Measurements from ENCODE around the gene FXYD2.

DNA sequence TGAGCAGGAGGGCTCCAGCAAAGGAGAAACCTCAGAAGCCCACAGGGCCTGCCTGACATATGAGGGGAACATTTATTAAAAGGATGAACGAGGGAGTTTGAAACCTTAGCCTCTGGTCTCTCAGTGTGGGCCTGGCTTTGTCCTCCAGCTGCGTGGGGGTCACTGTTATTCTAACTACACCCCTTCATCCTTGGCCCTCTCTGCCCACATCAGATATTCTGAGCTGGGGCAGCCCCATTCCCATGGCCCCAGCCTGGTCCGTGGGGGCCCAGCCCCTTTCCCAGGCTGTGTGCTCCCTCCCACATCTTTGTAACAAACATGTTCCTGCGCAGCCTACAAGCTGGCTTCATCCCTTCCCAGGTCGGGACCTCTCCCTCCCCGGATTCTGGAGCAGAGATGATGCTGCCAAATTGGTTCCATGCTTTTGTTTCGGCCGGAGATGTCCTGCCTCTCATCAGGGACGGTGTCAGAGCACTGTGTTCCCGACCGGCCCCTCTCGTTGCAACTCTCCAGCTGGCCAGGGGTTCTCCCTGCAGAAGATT, 47.9 kb upstream of the FXYD2 start:
- TF ChIP-seq, protein P1, sequence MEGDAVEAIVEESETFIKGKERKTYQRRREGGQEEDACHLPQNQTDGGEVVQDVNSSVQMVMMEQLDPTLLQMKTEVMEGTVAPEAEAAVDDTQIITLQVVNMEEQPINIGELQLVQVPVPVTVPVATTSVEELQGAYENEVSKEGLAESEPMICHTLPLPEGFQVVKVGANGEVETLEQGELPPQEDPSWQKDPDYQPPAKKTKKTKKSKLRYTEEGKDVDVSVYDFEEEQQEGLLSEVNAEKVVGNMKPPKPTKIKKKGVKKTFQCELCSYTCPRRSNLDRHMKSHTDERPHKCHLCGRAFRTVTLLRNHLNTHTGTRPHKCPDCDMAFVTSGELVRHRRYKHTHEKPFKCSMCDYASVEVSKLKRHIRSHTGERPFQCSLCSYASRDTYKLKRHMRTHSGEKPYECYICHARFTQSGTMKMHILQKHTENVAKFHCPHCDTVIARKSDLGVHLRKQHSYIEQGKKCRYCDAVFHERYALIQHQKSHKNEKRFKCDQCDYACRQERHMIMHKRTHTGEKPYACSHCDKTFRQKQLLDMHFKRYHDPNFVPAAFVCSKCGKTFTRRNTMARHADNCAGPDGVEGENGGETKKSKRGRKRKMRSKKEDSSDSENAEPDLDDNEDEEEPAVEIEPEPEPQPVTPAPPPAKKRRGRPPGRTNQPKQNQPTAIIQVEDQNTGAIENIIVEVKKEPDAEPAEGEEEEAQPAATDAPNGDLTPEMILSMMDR (IDR thresholded peaks at IDR 0.05) = no peak
- no peak for TF ChIP-seq POLR2A (IDR thresholded peaks at IDR 0.05)
